Activated CD4-positive, alpha-beta memory T cell treated with anti-CD3 and anti-CD28 coated beads, Interleukin-2, amount 10 ng/mL, durations not matched to agents 7 days and 5 days (primary cell): ENCODE results near the gene ATP7B. TPM values are rescaled to one million over a fixed set of nuclear protein-coding genes. Genes with fewer than 3 reads are reported as not detected.
A peak's percentile ranks its signal among the peaks of the same experiment; 100 is the strongest.

Experiments
- CTCF ChIA-PET: fragments of 350-600 bp; sonication (Branson Sonifier 250); formaldehyde crosslinking; loops from one replicate; lab custom pipeline; 2021; ENCODE audit warnings: antibody characterized with exemption, inconsistent platforms; lab: Charles Lee
- POLR2A ChIA-PET: fragments of 350-600 bp; sonication (Branson Sonifier 250); formaldehyde crosslinking; loops from one replicate; lab custom pipeline; 2021; ENCODE audit warnings: antibody characterized with exemption; lab: Charles Lee
- DNase-seq: peaks from one replicate; pipeline ENCODE4 v3.0.0-alpha.2; 2020
- H3K27ac Mint-ChIP-seq: one replicate; pipeline ENCODE4 v1.8.0; 2021; ENCODE audit warnings: mild to moderate bottlenecking, mixed read lengths
- H3K27me3 Mint-ChIP-seq: one replicate; pipeline ENCODE4 v1.8.0; 2021; ENCODE audit warnings: mixed read lengths
- H3K36me3 Mint-ChIP-seq: one replicate; pipeline ENCODE4 v1.8.0; 2021; ENCODE audit warnings: low read depth, mixed read lengths
- H3K4me1 Mint-ChIP-seq: one replicate; pipeline ENCODE4 v1.8.0; 2021; ENCODE audit warnings: mixed read lengths
- H3K4me3 Mint-ChIP-seq: one replicate; pipeline ENCODE4 v1.8.0; 2021; ENCODE audit warnings: mild to moderate bottlenecking, mixed read lengths
- H3K9me3 Mint-ChIP-seq: one replicate; pipeline ENCODE4 v1.8.0; 2021; ENCODE audit warnings: mixed read lengths
- total RNA-seq, 2 experiments: library from RNA; stranded (reverse); gene quantifications; one replicate each; pipeline ENCODE4 v1.2.3, GENCODE V29; 2021

ATP7B gene
- total RNA-seq, 2 experiments from 2014 or later = 0.78 to 0.88 TPM

DNA sequence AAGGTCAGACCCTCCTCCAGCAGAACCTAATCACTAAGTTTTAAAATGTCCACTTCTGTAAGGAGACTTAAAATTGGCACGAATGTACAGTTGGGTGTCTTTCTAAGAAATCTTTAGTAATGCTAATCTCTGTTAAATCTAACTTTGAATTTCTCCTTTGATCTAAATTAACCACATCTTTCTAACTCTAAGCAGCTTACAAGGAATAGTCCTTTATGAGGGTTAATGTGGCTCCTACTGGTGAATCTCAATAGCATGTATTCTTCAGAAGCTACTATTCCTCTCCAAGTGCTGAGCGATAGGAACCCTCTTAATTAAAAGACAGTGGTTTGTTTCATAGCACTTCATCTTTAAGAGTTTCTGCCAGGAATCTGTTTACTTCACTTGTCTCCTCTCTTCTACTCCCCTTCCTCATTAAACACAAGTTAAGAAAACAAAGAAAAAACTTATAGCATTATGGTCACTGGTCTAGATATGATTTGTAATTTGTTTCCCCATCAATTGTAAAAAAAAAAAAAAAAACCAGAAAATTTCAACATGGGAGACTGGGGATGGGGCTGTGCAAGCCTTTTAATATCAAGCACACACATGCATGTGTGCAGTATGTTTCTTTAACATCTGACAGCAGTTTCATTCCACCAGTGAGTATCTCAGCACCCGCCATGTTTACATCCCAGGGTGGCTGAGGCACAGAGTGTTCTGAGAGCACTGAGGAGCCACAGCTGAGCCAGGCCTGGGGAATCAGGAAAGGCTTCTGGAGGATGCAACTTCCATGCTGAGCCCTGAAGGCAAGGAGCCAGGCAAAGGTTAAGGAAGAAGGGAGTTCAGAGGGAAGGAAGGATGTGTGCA, 57.7 kb downstream of the ATP7B start:
- ChIA-PET POLR2A (no interaction called here), CTCF (no interaction called here)
- Mint-ChIP-seq H3K4me3 (no peak overlapping the region), H3K9me3 (peaks cover 23% of the 10 kb centered on the region), H3K27ac (no peak overlapping the region), H3K27me3 (peaks cover 2% of the 10 kb centered on the region), H3K4me1 (peaks cover 72% of the 10 kb centered on the region), H3K36me3 (peaks cover 30% of the 10 kb centered on the region)
- DNase-seq = no peak

DNA sequence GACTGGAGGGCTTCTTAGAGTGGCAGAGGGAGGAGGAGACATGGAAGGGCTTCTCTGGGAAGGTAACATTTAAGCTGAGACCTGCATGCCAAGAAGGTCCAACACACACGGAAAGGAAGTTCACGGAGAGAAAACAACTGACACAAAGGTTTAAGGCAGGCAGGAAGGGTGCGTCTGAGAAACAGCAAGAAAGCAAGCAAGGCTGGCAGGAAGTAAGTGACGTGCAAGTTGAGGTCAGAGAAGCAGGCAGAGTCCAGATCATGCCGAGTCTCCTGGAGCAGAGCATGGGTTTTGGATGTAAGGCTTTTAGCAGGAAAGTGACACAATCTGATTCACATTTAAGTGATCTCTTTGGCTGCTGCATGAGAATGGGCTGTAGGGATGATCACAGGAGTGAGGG, 60.5 kb downstream of the ATP7B start:
- H3K27ac Mint-ChIP-seq = peak overlapping the region; percentile 79
- ChIA-PET POLR2A (interaction anchor here (0.7 to 1.5 kb wide), 3 partner anchors 9 to 498 kb away, joined by 3 to 5 read pairs (median 3); partner anchors contain the start of gene INTS6), CTCF (interaction anchor here (1.0 kb wide), 1 partner anchor 26 kb away, joined by 3 read pairs; no protein-coding TSS in a partner anchor)
- H3K36me3 Mint-ChIP-seq = peaks cover 30% of the 10 kb centered on the region
- peaks cover 6% of the 10 kb centered on the region for H3K27me3 Mint-ChIP-seq
- peaks cover 23% of the 10 kb centered on the region for H3K9me3 Mint-ChIP-seq
- DNase-seq = peak; percentile 65
- H3K4me3 Mint-ChIP-seq = peak overlapping the region; percentile 31
- H3K4me1 Mint-ChIP-seq = peaks cover 57% of the 10 kb centered on the region

DNA sequence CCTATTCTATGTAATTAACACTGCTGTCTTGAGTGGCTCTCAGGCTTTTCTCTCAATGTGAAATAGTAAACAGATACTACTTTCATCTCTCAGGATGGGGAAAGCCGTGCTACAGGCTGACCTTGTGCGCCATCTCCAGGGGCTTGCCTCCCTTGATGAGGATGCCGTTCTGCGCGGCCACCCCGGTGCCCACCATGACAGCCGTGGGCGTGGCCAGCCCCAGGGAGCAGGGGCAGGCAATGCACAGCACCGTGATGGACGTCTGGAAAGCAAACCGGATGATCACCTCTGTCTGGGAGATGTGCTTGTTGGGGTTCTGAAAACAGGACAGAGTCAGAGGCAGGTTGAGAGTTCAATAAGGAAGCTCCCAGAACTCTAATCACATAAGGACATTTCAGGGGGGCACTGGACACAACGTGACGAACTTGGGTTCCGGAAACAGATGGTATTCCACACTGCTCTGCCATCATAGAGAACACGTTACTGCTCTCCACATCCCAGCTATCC, 65.0 kb downstream of the ATP7B start:
- DNase-seq = no peak
- H3K9me3 Mint-ChIP-seq = peaks cover 19% of the 10 kb centered on the region
- H3K36me3 Mint-ChIP-seq = peaks cover 21% of the 10 kb centered on the region
- peaks cover 55% of the 10 kb centered on the region for H3K4me1 Mint-ChIP-seq
- peaks cover 29% of the 10 kb centered on the region for H3K27me3 Mint-ChIP-seq
- ChIA-PET CTCF (no interaction called here), POLR2A (no interaction called here)
- no peak overlapping the region for H3K4me3 Mint-ChIP-seq
- no peak overlapping the region for H3K27ac Mint-ChIP-seq

- H3K27me3 Mint-ChIP-seq = peaks cover 31% of the 10 kb centered on the region
- H3K4me1 Mint-ChIP-seq = peaks cover 50% of the 10 kb centered on the region
- peaks cover 9% of the 10 kb centered on the region for H3K9me3 Mint-ChIP-seq
- no peak overlapping the region for H3K4me3 Mint-ChIP-seq
- H3K36me3 Mint-ChIP-seq = peaks cover 10% of the 10 kb centered on the region
- no peak for DNase-seq
- no peak overlapping the region for H3K27ac Mint-ChIP-seq
- ChIA-PET POLR2A (no interaction called here), CTCF (no interaction called here)
Measured at GRCh38 chr13:51945149-51945548, 66.1 kb downstream of the ATP7B start.

GRCh38 chr13:51944428-51944827, 66.8 kb downstream of the ATP7B start:
- Mint-ChIP-seq H3K4me1 (peaks cover 48% of the 10 kb centered on the region), H3K27me3 (peaks cover 34% of the 10 kb centered on the region), H3K9me3 (peaks cover 3% of the 10 kb centered on the region), H3K27ac (no peak overlapping the region), H3K4me3 (no peak overlapping the region), H3K36me3 (peaks cover 3% of the 10 kb centered on the region)
- CTCF ChIA-PET = interaction anchor here (1.3 kb wide), 1 partner anchor 15 kb away, joined by 3 read pairs; no protein-coding TSS in a partner anchor
- DNase-seq = no peak
- POLR2A ChIA-PET = no interaction called here

- CTCF ChIA-PET = interaction anchor here (1.3 kb wide), 1 partner anchor 16 kb away, joined by 3 read pairs; no protein-coding TSS in a partner anchor
- no peak overlapping the region for H3K27ac Mint-ChIP-seq
- H3K4me3 Mint-ChIP-seq = no peak overlapping the region
Measured at GRCh38 chr13:51943721-51944120, 67.5 kb downstream of the ATP7B start.

DNA sequence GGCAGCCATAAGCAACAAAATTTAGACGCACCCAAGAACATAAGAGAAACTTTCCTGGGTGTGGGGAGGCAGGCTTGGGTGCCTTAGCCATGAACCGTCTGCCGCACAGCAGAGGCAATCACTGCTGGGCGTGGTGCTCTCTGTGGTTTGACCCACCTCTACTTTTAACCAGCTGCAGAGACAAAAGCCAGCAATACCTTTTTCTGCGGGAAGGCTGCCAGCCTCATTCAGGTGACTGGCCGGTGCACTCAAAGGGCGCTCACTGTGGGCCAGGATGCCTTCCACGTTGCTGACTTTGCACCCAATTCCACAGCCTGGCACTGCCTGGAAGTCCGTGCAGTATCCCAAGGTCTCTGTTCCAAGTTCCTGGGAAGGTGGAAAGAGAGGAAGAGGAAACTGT, 69.1 kb downstream of the ATP7B start:
- ChIA-PET POLR2A (interaction anchor here (0.7 to 1.4 kb wide), 4 partner anchors 9 to 71 kb away, joined by 3 to 5 read pairs (median 4); no protein-coding TSS in a partner anchor), CTCF (interaction anchor here (0.9 to 1.2 kb wide), 2 partner anchors 16 to 185 kb away, joined by 3 read pairs; no protein-coding TSS in a partner anchor)
- H3K27me3 Mint-ChIP-seq = peaks cover 38% of the 10 kb centered on the region
- no peaks in the 10 kb centered on the region for H3K9me3 Mint-ChIP-seq
- no peaks in the 10 kb centered on the region for H3K36me3 Mint-ChIP-seq
- H3K4me3 Mint-ChIP-seq = peak overlapping the region; percentile 53
- H3K4me1 Mint-ChIP-seq = peaks cover 51% of the 10 kb centered on the region
- peak overlapping the region; percentile 66 for H3K27ac Mint-ChIP-seq
- peak; percentile 60 for DNase-seq

More at GRCh38 chr13:51943721-51944120, 67.5 kb downstream of the ATP7B start:
- Mint-ChIP-seq H3K36me3 (no peaks in the 10 kb centered on the region), H3K4me1 (peaks cover 49% of the 10 kb centered on the region), H3K9me3 (no peaks in the 10 kb centered on the region), H3K27me3 (peaks cover 35% of the 10 kb centered on the region)
- no peak for DNase-seq
- POLR2A ChIA-PET = no interaction called here

DNA sequence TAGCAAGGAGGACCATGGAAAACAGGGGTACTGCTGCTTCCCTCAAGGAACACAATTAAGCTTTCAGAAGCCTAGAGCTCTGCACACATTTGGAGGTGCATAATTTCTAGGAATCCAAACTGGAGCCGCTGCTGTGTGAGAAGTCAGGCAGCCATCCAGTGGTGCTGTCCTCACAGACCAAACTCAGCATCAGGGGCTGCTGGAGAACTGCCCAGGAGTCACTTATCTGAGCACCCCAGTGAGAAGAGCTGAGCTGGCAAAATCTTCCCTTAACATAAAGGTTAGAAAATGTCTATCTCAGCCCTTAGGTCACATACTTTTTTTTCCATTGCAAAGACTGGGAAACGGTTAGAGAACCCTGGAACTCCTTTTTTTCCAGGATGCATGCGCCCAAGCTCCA, 72.8 kb downstream of the ATP7B start:
- POLR2A ChIA-PET = interaction anchor here (1.1 kb wide), 1 partner anchor 19 kb away, joined by 3 read pairs; no protein-coding TSS in a partner anchor

GRCh38 chr13:51937320-51938290, 73.6 kb downstream of the ATP7B start:
- H3K27me3 Mint-ChIP-seq = peaks cover 11% of the 10 kb centered on the region
- H3K4me1 Mint-ChIP-seq = peaks cover 27% of the 10 kb centered on the region
- no peaks in the 10 kb centered on the region for H3K36me3 Mint-ChIP-seq
- no peak overlapping the region for H3K27ac Mint-ChIP-seq
- ChIA-PET POLR2A (no interaction called here), CTCF (no interaction called here)
- no peak for DNase-seq
- no peaks in the 10 kb centered on the region for H3K9me3 Mint-ChIP-seq
- H3K4me3 Mint-ChIP-seq = no peak overlapping the region

More for the DNA sequence above, 72.8 kb downstream of the ATP7B start:
- DNase-seq = no peak
- no peak overlapping the region for H3K27ac Mint-ChIP-seq
- no peaks in the 10 kb centered on the region for H3K36me3 Mint-ChIP-seq
- CTCF ChIA-PET = no interaction called here
- peaks cover 36% of the 10 kb centered on the region for H3K4me1 Mint-ChIP-seq
- no peaks in the 10 kb centered on the region for H3K9me3 Mint-ChIP-seq
- H3K4me3 Mint-ChIP-seq = no peak overlapping the region
- H3K27me3 Mint-ChIP-seq = peaks cover 19% of the 10 kb centered on the region

GRCh38 chr13:51935326-51936171, 75.7 kb downstream of the ATP7B start:
- CTCF ChIA-PET = interaction anchor here (0.7 kb wide), 2 partner anchors 192 to 227 kb away, joined by 3 read pairs; no protein-coding TSS in a partner anchor
- H3K27me3 Mint-ChIP-seq = peaks cover 11% of the 10 kb centered on the region
- peaks cover 8% of the 10 kb centered on the region for H3K4me1 Mint-ChIP-seq
- no peak overlapping the region for H3K4me3 Mint-ChIP-seq
- H3K9me3 Mint-ChIP-seq = no peaks in the 10 kb centered on the region
- H3K27ac Mint-ChIP-seq = no peak overlapping the region
- H3K36me3 Mint-ChIP-seq = no peaks in the 10 kb centered on the region
- no peak for DNase-seq
- POLR2A ChIA-PET = no interaction called here

DNA sequence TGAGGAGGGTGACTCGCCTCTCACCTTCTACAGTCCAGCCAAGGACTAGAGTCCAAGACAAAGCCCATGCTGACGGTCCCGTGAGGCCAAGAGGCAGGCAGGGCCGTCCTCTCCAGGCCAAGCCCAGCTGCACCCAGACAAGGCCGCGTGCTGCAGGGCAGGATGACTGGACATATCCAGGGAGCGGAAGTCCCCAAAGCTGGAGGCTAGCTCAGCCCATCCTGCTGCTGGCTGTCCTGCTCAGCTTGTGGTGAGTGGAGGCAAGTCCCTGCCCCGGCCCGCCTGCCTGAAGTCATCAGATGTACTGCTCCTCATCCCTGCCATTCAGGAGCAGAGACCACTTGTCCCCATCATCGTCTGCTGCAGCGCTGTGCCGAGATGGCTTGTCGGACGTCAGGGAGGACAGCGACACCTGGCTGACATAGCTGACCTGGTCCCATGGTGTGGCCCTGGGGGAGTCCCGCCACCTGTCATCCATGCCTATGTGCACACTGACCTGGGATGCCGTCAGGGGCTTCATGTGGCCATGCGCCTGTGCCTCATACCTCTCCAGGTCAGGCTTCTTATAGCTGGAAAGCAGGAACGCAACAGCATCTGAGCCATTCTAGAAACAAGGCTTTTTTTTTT, 76.7 kb downstream of the ATP7B start:
- peaks cover 13% of the 10 kb centered on the region for H3K27me3 Mint-ChIP-seq
- DNase-seq = no peak
- H3K4me3 Mint-ChIP-seq = no peak overlapping the region
- H3K9me3 Mint-ChIP-seq = no peaks in the 10 kb centered on the region
- ChIA-PET CTCF (no interaction called here), POLR2A (no interaction called here)
- no peak overlapping the region for H3K27ac Mint-ChIP-seq
- H3K36me3 Mint-ChIP-seq = no peaks in the 10 kb centered on the region
- H3K4me1 Mint-ChIP-seq = peaks cover 7% of the 10 kb centered on the region
